Body of pancreas (tissue), 4 donors: ENCODE results near the gene DMRTB1. TPM values are rescaled to one million over a fixed set of nuclear protein-coding genes. Genes with fewer than 3 reads are reported as not detected.

Source experiments
- ATAC-seq: fragments of 150-250 bp; one replicate; pipeline ENCODE4 v1.9.1; 2016
- DNase-seq, 4 donors: peaks; one replicate each; pipeline ENCODE4 v3.0.0-alpha.2; 2019
- H3K27ac ChIP-seq, 4 donors: fragments of 200-600 bp; sonication (generic); 1 replicate in 3 of 4; 2 replicates in 1 of 4; pipeline versions ENCODE4 v1.5.1 to v1.6.1; 2016 to 2019; ENCODE audit warnings: mild to moderate bottlenecking in 1 of 4, mixed read lengths in 1 of 4, moderate library complexity in 1 of 4
- H3K27me3 ChIP-seq, 2 donors: fragments of 200-600 bp; sonication (generic); one replicate each; pipeline ENCODE4 v1.6.0; 2016; ENCODE audit warnings: mild to moderate bottlenecking in 1 of 2
- H3K36me3 ChIP-seq, 2 donors: fragments of 200-600 bp; sonication (generic); replicated peaks in 1 of 2; 2 replicates each; pipeline ENCODE4 v1.5.1; 2016; ENCODE audit warnings: low read depth in 2 of 2; ENCODE audit not compliant: insufficient read depth in 1 of 2
- H3K4me1 ChIP-seq: fragments of 200-600 bp; sonication (generic); one replicate; pipeline ENCODE4 v1.6.0; 2016
- H3K4me3 ChIP-seq, 2 donors: fragments of 200-600 bp; sonication (generic); 1 replicate in 1 of 2; 2 replicates in 1 of 2; pipeline ENCODE4 v1.5.1; 2016 to 2019
- H3K9me3 ChIP-seq, 3 donors: fragments of 200-600 bp; sonication (generic); 1 replicate in 2 of 3; 2 replicates in 1 of 3; pipeline ENCODE4 v1.5.1; 2016
- CTCF ChIP-seq, 7 experiments: fragments of 450-650 bp in 4 of 7; fragments of 200-600 bp in 3 of 7; sonication (generic) in 3 of 7; IDR thresholded peaks; one replicate each; pipeline ENCODE4 v1.5.1; 2016 to 2019; ENCODE audit warnings: antibody characterized with exemption in 7 of 7
- POLR2A ChIP-seq, 3 donors: fragments of 450-650 bp; IDR thresholded peaks; one replicate each; pipeline ENCODE4 v1.6.1; 2016; ENCODE audit warnings: antibody characterized with exemption in 3 of 3, mild to moderate bottlenecking in 2 of 3
- WGBS, 2 donors: methylation state at CpG; one replicate each; pipeline ENCODE4 v1.1.5; 2017; 5-methylcytosine and 5-hydroxymethylcytosine counted together
- intact Hi-C: fragments of 100-400 bp; cut with DNase I; formaldehyde crosslinking; loops from one replicate; pipeline ENCODE4 v1.15.1; 2023
- total RNA-seq, 2 donors: library from RNA; depleted of rRNA; stranded (reverse); fragments of >200 nt; gene quantifications; one replicate each; pipeline ENCODE4 v1.1.0, GENCODE V29; 2016

The DMRTB1 gene
- total RNA-seq, 2 donors from 2014 or later = not detected

- Histone ChIP-seq H3K4me3 (no peak overlapping the region), H3K9me3 (no peaks in the 10 kb centered on the region), H3K4me1 (peaks cover 17% of the 10 kb centered on the region), H3K36me3 (no peaks in the 10 kb centered on the region), H3K27me3 (no peaks in the 10 kb centered on the region), H3K27ac (peak overlapping the region in 1 of 4 donors; percentile 56)
- DNase-seq (no peak), ATAC-seq (no peak)
- no peak for TF ChIP-seq CTCF (IDR thresholded peaks at IDR 0.05)
- TF ChIP-seq POLR2A (IDR thresholded peaks at IDR 0.05) = no peak
- intact Hi-C loops = no loop called here
- WGBS, 2 donors = 73 to 74% methylated on average over 19 to 21 of the region's 22 CpGs
Measured at GRCh38 chr1:53512807-53513755, 53.9 kb downstream of the DMRTB1 start.

- Histone ChIP-seq H3K4me3 (no peak overlapping the region), H3K27me3 (no peaks in the 10 kb centered on the region), H3K36me3 (no peaks in the 10 kb centered on the region), H3K4me1 (peaks cover 17% of the 10 kb centered on the region), H3K9me3 (no peaks in the 10 kb centered on the region), H3K27ac (no peak overlapping the region)
- DNase-seq (no peak), ATAC-seq (no peak)
- intact Hi-C loops = no loop called here
- WGBS, 2 donors = 85 to 93% methylated on average over 1 to 7 of the region's 7 CpGs
- no peak for TF ChIP-seq POLR2A (IDR thresholded peaks at IDR 0.05)
- no peak for TF ChIP-seq CTCF (IDR thresholded peaks at IDR 0.05)
Measured at GRCh38 chr1:53513846-53514245, 54.6 kb downstream of the DMRTB1 start.

GRCh38 chr1:53514436-53514835 is 55.2 kb downstream of the DMRTB1 start:
- intact Hi-C loops = no loop called here
- H3K4me1 ChIP-seq = peaks cover 17% of the 10 kb centered on the region
- DNase-seq (no peak), ATAC-seq (no peak)
- H3K27me3 ChIP-seq = no peaks in the 10 kb centered on the region
- H3K9me3 ChIP-seq = no peaks in the 10 kb centered on the region
- no peak overlapping the region for H3K4me3 ChIP-seq
- 74 to 81% methylated on average over 8 to 10 of the region's 10 CpGs for WGBS, 2 donors
- no peak overlapping the region for H3K27ac ChIP-seq
- TF ChIP-seq CTCF (IDR thresholded peaks at IDR 0.05) = no peak
- TF ChIP-seq POLR2A (IDR thresholded peaks at IDR 0.05) = no peak
- no peaks in the 10 kb centered on the region for H3K36me3 ChIP-seq

- Histone ChIP-seq H3K9me3 (no peaks in the 10 kb centered on the region), H3K4me1 (peaks cover 17% of the 10 kb centered on the region), H3K36me3 (no peaks in the 10 kb centered on the region), H3K27ac (no peak overlapping the region), H3K27me3 (no peaks in the 10 kb centered on the region), H3K4me3 (no peak overlapping the region)
- TF ChIP-seq CTCF (IDR thresholded peaks at IDR 0.05) = no peak
- WGBS, 2 donors = 91 to 93% methylated on average over 7 of the region's 7 CpGs
- no peak for DNase-seq
- ATAC-seq = no peak
- intact Hi-C loops = no loop called here
Measured at GRCh38 chr1:53516181-53516580, 57.0 kb downstream of the DMRTB1 start.

Other genes with a start within 250 kb of the DMRTB1 start
- 10 to 100 TPM; 14.5 to 18.9 TPM for gene CZIB, start 238.8 kb upstream of the DMRTB1 start, total RNA-seq
- gene MAGOH, start 220.9 kb upstream of the DMRTB1 start, total RNA-seq = 10 to 100 TPM in 1 of 2 donors, 1 to 10 TPM in 1; 9.6 to 15.2 TPM
- gene LRP8, start 131.3 kb upstream of the DMRTB1 start, total RNA-seq = 1 to 10 TPM; 1.3 to 4.2 TPM